HG03575 (cell line): ENCODE measurements around the gene ASB8.
"Not testable (repeated sequence)": the region's sequence is repeated elsewhere in the genome, so short reads cannot be mapped to it uniquely, and the experiment has no call there.

ENCODE experiments used
- ATAC-seq: cut with Tn5 transposase; IDR thresholded peaks from one replicate; pipeline ENCODE4 v1.9.1; 2021; ENCODE audit not compliant: unreplicated experiment, insufficient number of reproducible peaks, low FRiP score; ENCODE audit errors: extremely low read depth

The ASB8 gene

DNA sequence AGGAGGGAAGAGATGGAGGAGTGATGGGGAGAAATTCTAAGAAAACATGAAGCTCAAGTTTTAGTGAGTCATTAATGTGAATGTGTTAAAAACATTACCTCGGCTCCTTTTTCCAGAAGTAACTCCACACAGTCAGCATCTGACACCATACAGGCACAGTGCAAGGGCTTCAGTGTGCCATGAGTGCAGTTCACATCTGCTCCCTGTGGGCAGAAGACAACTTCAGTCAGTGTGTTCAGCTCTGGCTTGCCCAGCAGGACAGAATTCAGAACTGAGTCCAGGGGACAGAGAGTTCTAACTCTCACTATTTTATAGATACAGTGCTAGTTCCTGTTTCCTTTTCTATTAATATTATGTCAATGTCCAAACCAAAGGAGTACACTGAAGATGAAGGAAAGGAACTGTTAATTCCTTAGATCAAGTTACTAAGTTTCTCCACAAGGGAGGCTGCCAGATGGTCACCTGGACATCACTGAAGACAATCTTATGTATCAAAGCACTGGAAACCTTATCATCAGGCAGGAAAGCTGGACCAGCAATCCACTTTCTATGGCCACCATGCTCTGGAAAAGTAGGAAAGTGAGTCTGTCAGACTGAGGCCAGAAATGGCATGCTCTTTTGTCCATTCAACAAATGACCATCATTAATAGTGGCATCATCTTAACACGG, 6.1 kb downstream of the ASB8 start:
- no peak for ATAC-seq

- ATAC-seq, result no peak
Observed at GRCh38 chr12:48145981-48146380, 11.3 kb downstream of the ASB8 start.

DNA sequence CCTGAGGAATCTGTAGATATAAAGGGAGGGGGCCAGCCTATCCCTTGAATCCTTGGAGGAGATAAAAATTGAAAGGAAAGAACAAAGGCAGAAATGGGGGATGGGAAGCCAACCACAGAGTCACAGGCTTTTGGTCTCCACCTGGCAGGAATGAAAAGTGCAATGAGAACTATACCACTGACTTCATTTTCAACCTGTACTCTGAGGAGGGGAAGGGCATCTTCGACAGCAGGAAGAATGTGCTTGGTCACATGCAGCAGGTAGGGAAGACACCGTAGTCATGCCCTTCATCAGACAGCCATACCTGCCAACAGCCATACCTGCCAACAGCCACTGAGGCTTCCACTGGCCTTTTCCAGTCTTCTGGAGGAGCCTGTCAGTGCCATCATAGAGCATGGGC, 13.4 kb downstream of the ASB8 start:
- no peak for ATAC-seq

- no peak for ATAC-seq
Observed at GRCh38 chr12:48142818-48143674, 14.3 kb downstream of the ASB8 start.

DNA sequence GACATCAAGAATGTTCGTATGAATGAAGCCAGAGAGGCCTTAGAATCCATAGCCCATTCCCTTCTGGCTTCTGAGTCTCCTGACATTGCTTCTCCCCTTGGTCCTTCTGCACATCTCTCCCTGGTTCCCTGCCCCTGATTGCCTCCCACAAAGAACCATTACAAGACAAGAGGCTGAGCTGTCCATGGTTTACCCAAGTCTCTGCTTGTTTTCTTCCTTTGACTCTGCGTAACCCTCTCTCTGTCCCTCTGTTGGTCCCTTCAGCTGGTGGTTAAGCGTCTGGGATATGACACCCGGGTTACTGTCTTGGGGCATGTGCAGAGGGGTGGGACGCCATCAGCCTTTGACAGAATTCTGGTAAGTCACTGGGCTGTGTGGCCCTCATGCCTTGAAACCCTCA, 22.3 kb downstream of the ASB8 start:
- no peak for ATAC-seq

GRCh38 chr12:48132826-48133225, 24.5 kb downstream of the ASB8 start:
- no peak for ATAC-seq

DNA sequence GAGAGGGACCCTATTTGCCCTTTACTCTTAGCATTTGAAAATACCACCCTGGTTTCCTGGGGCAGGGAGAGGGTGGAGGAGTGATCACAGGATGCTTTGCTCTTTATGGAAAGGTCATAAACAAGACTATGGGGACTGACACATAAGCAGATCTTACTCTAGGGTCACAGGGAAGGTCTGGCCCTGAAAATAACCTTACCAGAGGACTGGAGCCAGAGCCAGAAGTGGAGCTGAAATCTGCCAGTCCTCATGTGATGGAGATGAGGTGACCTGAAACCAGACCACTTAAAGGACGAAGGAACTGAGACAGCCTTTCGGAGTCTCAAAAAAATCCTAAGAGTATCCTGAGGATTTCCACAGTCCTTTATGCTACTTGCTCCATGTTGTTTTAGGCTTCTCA, 25.8 kb downstream of the ASB8 start:
- no peak for ATAC-seq

DNA sequence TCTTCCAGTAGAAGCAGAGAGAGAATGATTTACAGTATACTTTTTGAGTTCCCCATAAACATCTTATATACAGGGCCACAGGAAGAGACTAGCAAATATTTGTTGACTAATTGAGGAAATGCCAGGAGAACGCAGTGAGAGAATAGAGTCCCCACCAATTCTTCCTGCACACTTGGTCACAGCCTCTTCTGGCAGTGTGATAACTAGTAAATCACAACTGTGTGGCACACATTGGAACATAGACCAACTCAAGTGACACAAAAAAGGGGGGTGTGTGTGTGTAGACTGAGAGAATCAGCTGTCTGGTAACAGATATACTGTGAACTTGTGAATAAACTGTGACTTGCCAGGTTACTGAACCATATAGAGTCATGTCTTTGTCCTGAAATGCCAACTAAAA, 27.9 kb downstream of the ASB8 start:
- ATAC-seq, result no peak

- no peak for ATAC-seq
Observed at GRCh38 chr12:48128800-48129199, 28.5 kb downstream of the ASB8 start.

DNA sequence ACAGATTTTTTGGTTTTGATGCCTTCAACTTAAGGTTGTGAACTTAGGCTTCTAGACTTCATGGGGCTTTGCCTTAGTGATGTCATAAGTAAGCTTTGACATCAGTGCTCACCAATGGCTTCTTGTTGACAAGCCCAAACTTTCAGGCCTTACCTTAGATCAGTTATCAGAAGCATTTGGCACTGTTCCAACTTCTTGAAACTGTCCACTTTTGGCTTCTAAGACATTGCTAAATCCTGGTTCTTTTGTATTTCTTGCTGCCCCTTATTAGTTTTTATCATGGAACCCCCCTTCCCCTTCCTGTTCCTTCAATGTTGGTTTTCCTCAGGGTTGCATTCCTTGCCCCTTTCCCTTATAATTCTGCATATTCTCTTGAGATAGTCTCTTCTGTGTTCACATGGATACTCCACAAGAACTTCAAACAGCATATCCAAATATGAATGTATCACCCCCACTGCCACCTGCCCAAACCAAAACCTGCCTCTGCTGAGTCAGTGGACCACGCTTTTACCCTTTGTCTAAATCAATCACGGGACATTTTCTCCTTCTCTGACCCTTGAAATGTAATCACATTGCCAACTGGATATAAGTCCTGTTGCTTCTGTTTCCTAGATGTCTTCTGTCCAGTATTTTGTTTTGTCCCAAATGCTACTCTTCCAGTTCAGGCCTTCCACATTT, 30.2 kb downstream of the ASB8 start:
- ATAC-seq, result no peak

DNA sequence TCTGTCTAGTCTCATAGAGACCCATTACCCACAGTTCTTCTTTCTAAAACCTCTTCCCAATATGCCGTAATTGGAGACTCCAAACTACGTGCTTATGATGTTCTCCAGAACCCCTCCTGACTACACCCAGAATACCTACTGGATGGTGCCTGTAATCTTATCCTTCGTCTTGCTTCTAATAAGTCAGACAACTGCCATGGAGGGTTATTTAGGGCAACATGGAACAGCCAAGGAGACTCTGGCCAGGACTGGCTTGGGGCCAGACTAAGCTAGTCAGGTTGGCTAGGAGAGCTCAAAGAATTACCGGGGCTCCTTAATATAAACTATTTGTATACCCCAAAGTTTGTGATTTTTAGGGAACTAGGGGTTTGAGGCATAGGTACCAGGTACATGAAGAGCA, 31.3 kb downstream of the ASB8 start:
- no peak for ATAC-seq

GRCh38 chr12:48125542-48125941, 31.8 kb downstream of the ASB8 start:
- ATAC-seq, result not testable (repeated sequence)

GRCh38 chr12:48123169-48123568, 34.1 kb downstream of the ASB8 start:
- no peak for ATAC-seq

GRCh38 chr12:48122065-48122834, 35.1 kb downstream of the ASB8 start:
- no peak for ATAC-seq

DNA sequence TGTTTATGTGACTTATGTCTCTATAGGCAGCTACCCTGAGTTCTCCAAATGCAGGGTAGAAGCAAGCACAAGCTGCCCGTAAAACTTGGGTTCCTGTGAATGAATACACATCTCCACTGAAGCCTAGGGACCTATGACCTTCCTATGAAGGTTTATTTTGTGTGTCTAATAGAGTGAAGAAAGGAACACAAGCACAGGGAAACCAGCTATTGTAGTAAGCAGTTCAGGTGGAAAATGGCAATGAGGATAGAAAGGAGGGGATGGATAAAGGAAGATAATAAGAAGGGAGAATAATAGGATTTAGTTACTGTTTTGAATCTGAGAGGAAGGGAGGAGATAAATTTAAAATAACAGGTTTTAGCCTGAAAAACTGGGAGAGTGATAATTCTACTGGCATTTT, 35.8 kb downstream of the ASB8 start:
- no peak for ATAC-seq

DNA sequence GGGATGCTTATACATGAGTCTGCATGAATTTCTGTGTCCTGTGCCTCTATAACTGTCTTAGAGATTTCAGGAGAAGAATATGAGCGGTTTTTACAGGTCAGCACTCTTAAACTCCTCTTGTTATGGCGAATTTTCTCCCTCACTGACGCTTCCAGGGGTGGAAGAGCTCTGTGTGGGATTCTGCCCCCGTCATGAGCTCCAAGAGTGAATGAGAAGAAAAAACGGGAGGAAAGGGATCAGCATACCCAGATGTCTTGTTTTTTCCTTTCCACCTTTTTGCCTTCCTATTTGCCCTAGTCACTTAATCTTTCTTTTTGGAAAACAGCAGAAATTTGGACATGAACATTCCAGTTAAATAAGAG, 37.5 kb downstream of the ASB8 start:
- ATAC-seq, result no peak

GRCh38 chr12:48119078-48119833, 38.1 kb downstream of the ASB8 start, which contains the start of gene PFKM:
TSS of gene PFKM (plus strand) at chr12:48119364. CDS start at chr12:48122775, 3,411 bp downstream.
- peak; percentile 91 for ATAC-seq

DNA sequence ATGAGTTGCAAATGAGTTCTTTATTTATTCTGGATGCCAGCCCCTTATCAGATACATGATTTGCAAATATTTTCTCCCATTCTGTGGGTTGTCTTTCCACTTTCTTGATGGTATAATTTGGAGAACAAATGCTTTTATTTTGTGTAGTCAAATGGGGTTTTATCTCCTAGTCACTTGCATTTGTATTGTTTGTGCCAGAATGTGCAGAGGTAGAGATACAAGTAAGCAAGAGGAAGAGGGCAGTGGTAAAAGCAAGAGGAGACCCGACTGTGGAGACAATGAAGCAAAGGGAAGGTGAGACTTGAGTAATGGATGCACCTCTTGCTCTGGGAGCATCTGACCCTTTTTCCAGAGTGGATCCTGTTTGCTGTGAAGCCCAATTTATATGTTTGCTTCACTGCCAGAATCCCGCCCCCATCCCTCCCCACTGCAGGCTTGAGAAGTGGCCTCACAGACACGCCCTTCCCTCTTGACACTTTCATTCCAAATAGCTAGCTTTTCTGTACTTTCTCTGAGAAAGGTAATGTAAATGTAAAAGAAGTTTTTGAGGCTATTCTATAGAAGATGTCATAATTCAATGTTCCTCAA, 38.9 kb downstream of the ASB8 start:
- no peak for ATAC-seq
